Islet precursor cell (in vitro differentiated cells): ENCODE results near the gene MBOAT7.
"Not testable (repeated sequence)": the region's sequence is repeated elsewhere in the genome, so short reads cannot be mapped to it uniquely, and the experiment has no call there.

ENCODE experiments used
- DNase-seq: peaks from one replicate; pipeline ENCODE4 v3.0.0-alpha.2; 2018

The MBOAT7 gene

DNA sequence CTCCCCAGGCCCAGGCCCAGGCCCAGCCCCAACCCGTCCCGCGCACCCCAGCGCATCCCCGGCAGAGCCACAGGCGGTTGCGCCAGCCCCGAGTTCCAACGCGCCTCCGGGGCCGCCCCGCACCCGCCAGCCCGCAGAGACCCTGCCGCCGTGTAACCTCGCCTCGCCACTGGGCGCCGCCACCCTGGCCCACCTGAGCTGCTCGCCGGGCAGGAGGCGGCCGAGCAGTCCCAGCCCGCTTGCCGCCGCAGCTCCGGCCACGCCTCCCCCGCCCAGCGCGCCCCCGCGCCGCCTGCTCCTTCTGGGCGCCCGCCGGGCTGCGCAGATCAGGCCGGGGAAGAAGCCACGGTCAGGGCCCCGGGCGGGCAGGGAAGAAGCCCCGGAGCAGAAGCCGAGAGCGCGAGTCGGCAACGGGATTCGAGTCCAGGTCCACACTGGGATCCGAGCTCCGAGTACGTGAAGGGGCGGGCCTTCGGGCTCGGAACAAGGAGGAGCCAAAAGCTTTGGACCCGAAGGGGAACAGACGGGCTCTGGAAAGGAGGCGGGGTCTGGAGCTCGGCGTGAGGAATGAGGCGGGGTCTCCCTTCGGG lies at the start of gene MBOAT7:
Gene MBOAT7 (minus strand): TSS at position 436 of the 590 bp plus-strand sequence. CDS start 1,072 bp downstream, outside the sequence.
- no peak for DNase-seq

DNA sequence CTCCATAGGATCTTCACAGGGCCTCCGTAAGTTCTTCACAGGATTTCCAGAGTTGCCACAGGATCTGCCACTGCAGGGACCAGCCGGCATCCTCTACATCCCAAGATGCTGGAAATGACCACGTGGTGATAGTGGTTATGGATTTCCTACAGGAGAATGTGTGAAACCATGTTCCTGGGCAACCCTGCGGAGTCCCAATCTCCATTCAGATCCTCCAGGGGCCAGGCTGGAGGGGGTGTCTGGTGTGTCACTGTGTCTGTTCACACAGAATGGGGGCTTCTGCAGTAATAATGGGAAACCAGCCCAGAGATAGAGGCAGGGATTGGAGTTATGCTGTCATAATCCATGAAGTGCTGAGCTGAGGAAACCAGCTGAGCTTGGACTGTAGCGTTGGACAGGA lies 44.6 kb upstream of the MBOAT7 start:
- no peak for DNase-seq

GRCh38 chr19:54231077-54231931 lies 41.9 kb upstream of the MBOAT7 start:
- DNase-seq, result peak; percentile 95

GRCh38 chr19:54230031-54230430 lies 40.7 kb upstream of the MBOAT7 start:
- DNase-seq, result no peak

GRCh38 chr19:54229146-54229545 lies 39.8 kb upstream of the MBOAT7 start:
- no peak for DNase-seq

DNA sequence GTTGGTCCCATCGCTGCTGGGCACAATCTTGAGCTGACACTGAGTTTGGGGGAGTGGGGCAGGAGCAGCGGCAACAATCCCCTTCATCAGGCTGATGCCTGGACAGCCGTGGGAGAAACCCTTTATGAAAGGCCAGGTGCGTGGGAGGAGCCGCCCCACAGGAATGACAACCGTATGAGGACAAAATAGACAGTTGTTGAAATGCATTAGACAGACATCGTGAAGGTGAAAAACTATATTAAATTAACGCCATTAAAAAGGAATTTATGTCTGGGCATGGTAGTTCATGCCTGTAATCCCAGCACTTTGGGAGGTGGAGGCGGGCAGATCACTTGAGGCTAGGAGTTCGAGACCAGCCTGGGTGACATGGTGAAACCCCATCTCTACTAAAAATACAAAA lies 35.2 kb upstream of the MBOAT7 start:
- not testable (repeated sequence) for DNase-seq

DNA sequence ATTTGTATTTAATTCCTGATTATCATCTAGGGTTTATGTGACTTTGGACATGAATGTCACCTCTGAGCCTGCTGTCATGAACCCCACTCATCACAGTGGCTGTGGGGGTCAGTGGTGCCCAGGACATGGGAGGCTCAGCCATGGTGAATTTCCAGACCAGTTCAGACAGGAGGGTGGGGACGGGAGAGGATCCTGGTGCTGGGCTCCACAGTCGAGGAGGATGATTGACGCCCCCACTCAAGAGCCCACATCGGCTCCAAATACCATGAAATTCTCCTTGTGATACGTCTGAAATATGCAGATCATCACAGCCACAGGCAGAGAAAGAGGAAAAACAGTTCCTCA lies 34.5 kb upstream of the MBOAT7 start:
- not testable (repeated sequence) for DNase-seq

GRCh38 chr19:54223277-54223936 lies 34.0 kb upstream of the MBOAT7 start:
- not testable (repeated sequence) for DNase-seq

GRCh38 chr19:54222474-54223276 lies 33.3 kb upstream of the MBOAT7 start, which contains the start of gene LILRB3:
Gene LILRB3, minus strand, starts transcription at chr19:54223007. Its CDS starts 31 bp downstream, at chr19:54222976.
- DNase-seq, result not testable (repeated sequence)

- DNase-seq, result not testable (repeated sequence)
Observed at GRCh38 chr19:54221947-54222346, 32.6 kb upstream of the MBOAT7 start.

- not testable (repeated sequence) for DNase-seq
Observed at GRCh38 chr19:54219702-54220101, 30.3 kb upstream of the MBOAT7 start.

DNA sequence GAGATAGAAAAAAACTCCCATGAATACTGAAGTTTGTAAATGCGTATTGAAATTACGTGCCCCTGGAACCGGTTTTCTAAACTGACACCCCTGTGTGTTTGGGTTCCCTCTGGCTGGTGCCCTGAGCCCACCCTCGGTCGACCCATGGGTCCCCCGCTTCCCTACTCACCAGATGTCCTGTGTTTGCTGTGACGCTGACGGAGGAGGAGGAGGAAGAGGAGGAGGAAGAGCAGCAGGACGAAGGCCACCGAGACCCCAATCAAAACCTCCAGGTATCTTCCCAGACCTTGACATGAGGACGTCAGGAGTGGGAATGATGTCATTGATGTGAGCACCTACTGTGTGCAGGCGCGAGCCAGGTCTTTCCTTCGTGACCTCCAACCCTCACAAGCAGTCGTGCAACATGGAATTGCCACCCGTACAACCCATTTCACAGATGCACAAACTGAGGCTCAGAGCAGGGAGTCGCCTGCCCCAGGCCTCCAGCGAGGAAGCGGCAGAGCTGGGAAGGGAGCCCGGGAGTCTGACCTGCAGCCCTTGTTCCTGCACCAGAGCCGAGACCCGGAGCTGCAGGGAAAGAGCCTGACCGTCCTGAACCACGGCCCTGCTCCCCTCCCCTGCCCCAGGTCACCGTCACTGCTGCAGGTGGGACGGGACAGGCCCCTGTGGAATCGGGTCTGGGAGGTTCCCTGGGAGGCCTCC lies 29.7 kb upstream of the MBOAT7 start:
- no peak for DNase-seq

DNA sequence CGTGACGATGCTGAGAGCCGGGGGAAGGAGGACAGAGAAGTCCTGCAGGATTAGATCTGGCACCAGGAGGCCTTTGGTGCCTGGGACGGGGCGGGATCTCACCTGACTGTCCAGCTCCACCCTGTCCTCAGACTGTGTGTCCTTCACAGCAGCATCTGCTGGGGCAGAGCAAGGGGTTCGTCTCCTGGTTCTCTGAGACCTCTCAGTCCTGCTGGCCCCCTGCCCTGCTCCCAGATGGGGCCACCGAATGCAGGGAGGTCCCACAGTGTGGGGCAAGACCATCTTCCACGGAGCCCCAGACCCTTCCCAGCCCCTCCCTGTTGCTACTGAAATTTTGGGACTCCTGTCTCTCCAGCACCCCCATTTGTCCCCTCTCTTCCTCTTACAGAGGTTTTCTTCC lies 28.9 kb upstream of the MBOAT7 start:
- no peak for DNase-seq

DNA sequence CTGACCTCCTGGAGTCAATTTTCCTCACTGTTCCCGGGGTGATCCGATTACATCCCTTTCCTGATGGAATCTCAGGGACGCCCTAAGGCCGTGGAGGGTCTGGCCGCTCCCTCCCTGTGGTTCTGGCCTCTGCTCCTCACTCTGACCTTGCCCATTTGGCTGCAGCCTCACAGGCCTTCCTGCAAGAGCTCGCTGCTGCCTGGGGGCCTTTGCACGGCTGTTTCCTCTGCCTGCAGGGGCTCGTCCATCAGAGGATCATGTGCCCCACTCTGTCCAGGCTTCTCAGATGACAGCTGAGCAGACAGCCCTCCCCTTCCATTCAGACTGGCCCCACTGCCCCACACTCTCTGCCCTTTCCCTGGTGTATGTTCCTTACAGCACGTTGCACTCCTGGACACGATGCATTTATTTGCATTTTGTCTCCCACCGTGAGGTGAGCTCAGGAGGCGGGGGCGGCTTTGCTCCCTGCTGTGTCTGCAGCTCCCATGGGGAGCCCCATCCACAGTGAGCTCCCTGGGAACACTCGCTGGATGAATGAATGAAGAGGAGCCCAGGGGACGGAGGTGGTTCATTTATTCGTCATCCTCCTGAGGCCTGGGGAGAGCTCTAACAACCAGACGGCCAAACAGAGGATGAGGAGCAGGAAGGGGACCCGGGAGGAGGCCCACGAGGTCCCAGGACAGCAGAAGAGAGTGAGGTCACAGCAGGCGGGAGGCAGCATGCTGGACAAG lies 28.3 kb upstream of the MBOAT7 start:
- DNase-seq, result peak; percentile 86

GRCh38 chr19:54216869-54217268 lies 27.5 kb upstream of the MBOAT7 start:
- DNase-seq, result no peak

DNA sequence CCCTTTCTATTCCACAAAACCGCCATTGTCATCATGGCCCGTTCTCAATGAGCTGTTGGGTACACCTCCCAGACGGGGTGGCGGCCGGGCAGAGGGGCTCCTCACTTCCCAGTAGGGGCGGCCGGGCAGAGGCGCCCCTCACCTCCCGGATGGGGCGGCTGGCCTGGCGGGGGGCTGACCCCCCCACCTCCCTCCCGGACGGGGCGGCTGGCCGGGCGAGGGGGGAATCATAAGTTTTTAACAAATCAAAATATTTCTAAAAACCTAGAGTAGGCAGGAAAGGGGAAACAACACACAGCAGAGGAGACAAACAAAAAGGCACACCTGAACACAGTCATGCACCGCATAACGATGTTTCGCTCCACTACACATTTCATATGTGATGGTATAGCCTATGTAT lies 25.4 kb upstream of the MBOAT7 start:
- not testable (repeated sequence) for DNase-seq

DNA sequence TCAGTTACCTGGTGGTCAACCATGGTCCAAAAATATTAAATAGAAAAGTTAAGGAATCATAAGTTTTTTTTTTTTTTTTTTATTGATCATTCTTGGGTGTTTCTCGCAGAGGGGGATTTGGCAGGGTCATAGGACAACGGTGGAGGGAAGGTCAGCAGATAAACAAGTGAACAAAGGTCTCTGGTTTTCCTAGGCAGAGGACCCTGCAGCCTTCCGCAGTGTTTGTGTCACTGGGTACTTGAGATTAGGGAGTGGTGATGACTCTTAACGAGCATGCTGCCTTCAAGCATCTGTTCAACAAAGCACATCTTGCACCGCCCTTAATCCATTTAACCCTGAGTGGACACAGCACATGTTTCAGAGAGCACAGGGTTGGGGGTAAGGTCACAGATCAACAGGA lies 24.8 kb upstream of the MBOAT7 start:
- DNase-seq, result not testable (repeated sequence)

DNA sequence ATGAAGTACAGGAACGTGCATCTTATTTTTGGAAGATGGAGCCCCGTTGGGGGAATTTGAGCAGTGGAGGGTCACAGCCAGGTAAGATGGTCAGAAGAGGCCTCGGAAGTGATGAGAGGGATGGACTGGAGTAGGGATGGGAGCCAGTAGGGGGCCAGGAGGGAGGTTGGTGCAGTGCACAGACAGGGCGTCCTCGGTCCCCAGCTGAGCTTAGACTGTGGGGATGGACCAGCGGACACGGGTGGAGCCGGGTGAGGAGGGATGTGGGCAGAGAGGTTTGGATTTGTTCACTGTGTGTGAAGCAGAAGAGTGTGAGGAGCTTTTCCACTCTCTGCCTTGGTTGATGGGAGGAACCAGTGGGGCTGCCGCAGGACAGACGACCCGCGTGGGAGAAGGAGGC lies 21.9 kb upstream of the MBOAT7 start:
- DNase-seq, result no peak

- no peak for DNase-seq
Observed at GRCh38 chr19:54209811-54210494, 20.6 kb upstream of the MBOAT7 start.

- DNase-seq, result peak; percentile 71
Observed at GRCh38 chr19:54209058-54209810, 19.9 kb upstream of the MBOAT7 start.
